CD14-positive monocyte (primary cell): ENCODE results near the gene RIPOR3. TPM values are rescaled to one million over a fixed set of nuclear protein-coding genes. Genes with fewer than 3 reads are reported as not detected.
A peak's percentile ranks its signal among the peaks of the same experiment; 100 is the strongest.

ENCODE experiments used
- DNase-seq, 3 donors: peaks; one replicate each; pipeline ENCODE4 v3.0.0-alpha.2; 2011 to 2022
- H2AFZ ChIP-seq: 2 replicates; pipeline ENCODE4 v1.6.0; 2012; ENCODE audit warnings: mild to moderate bottlenecking, low read depth, low read length, inconsistent platforms; ENCODE audit not compliant: insufficient read depth, poor library complexity, severe bottlenecking
- H3K27ac ChIP-seq, 2 donors: 1 replicate in 1 of 2; 2 replicates in 1 of 2; pipeline ENCODE4 v1.5.1; 2012 to 2013; ENCODE audit warnings: low read length in 2 of 2, control low read depth in 1 of 2, inconsistent platforms in 1 of 2, low read depth in 1 of 2, mild to moderate bottlenecking in 1 of 2
- H3K27me3 ChIP-seq, 2 donors: one replicate each; pipeline versions ENCODE4 v1.6.0 to v1.6.1; 2011 to 2013; ENCODE audit warnings: low read length in 2 of 2; ENCODE audit not compliant: control insufficient read depth in 2 of 2, insufficient read depth in 2 of 2
- H3K36me3 ChIP-seq, 2 donors: replicated peaks in 1 of 2; 1 replicate in 1 of 2; 2 replicates in 1 of 2; pipeline versions ENCODE4 v1.5.1 to v1.6.1; 2012 to 2013; ENCODE audit warnings: low read length in 2 of 2, control low read depth in 1 of 2, inconsistent platforms in 1 of 2, mild to moderate bottlenecking in 1 of 2; ENCODE audit not compliant: insufficient read depth in 2 of 2, control insufficient read depth in 1 of 2
- H3K4me1 ChIP-seq, 2 donors: 1 replicate in 1 of 2; 2 replicates in 1 of 2; pipeline versions ENCODE4 v1.5.1 to v1.6.1; 2012 to 2013; ENCODE audit warnings: low read length in 2 of 2, control low read depth in 1 of 2, inconsistent platforms in 1 of 2, mild to moderate bottlenecking in 1 of 2, moderate library complexity in 1 of 2; ENCODE audit not compliant: insufficient read depth in 2 of 2, control insufficient read depth in 1 of 2
- H3K4me2 ChIP-seq: replicated peaks from 2 replicates; pipeline ENCODE3; 2012; ENCODE audit warnings: low read length, moderate library complexity, mild to moderate bottlenecking; ENCODE audit not compliant: poor library complexity, severe bottlenecking; ENCODE audit errors: extremely low read depth
- H3K4me3 ChIP-seq, 3 experiments: fragments of 200-600 bp in 1 of 3; sonication (generic) in 1 of 3; replicated peaks in 1 of 3; 1 replicate in 2 of 3; 2 replicates in 1 of 3; pipeline ENCODE4 v1.5.1; 2011 to 2013; ENCODE audit warnings: low read length in 3 of 3, mild to moderate bottlenecking in 3 of 3, control low read depth in 2 of 3, low read depth in 2 of 3, inconsistent platforms in 1 of 3, moderate library complexity in 1 of 3
- H3K79me2 ChIP-seq: 2 replicates; pipeline ENCODE4 v1.6.0; 2012; ENCODE audit warnings: mild to moderate bottlenecking, control low read depth, inconsistent platforms, low read length, moderate library complexity; ENCODE audit not compliant: insufficient read depth
- H3K9ac ChIP-seq: 2 replicates; pipeline ENCODE4 v1.6.0; 2017; ENCODE audit warnings: low read length, mild to moderate bottlenecking; ENCODE audit not compliant: insufficient read depth, poor library complexity, severe bottlenecking
- H3K9me3 ChIP-seq, 2 donors: replicated peaks in 1 of 2; 1 replicate in 1 of 2; 2 replicates in 1 of 2; pipeline versions ENCODE4 v1.5.1 to v1.6.1; 2012 to 2013; ENCODE audit warnings: low read length in 2 of 2, control low read depth in 1 of 2; ENCODE audit not compliant: control insufficient read depth in 1 of 2, insufficient read depth in 1 of 2
- H4K20me1 ChIP-seq: 2 replicates; pipeline ENCODE4 v1.6.0; 2012; ENCODE audit warnings: mild to moderate bottlenecking, low read length, control low read depth, moderate library complexity; ENCODE audit not compliant: insufficient read depth
- H3K27ac Mint-ChIP-seq, 7 donors: one replicate each; pipeline ENCODE4 v1.8.0; 2020; ENCODE audit warnings: mild to moderate bottlenecking in 7 of 7, mixed read lengths in 7 of 7, moderate library complexity in 6 of 7, inconsistent platforms in 2 of 7
- H3K27me3 Mint-ChIP-seq, 3 donors: one replicate each; pipeline ENCODE4 v1.8.0; 2021 to 2022; ENCODE audit warnings: low read depth in 3 of 3, mild to moderate bottlenecking in 3 of 3, mixed read lengths in 3 of 3, moderate library complexity in 3 of 3, inconsistent platforms in 1 of 3
- H3K36me3 Mint-ChIP-seq, 2 donors: one replicate each; pipeline ENCODE4 v1.8.0; 2020; ENCODE audit warnings: mixed read lengths in 2 of 2, inconsistent platforms in 1 of 2, mild to moderate bottlenecking in 1 of 2
- H3K4me1 Mint-ChIP-seq: one replicate; pipeline ENCODE4 v1.8.0; 2020; ENCODE audit warnings: mild to moderate bottlenecking, mixed read lengths
- H3K4me3 Mint-ChIP-seq, 2 donors: one replicate each; pipeline ENCODE4 v1.8.0; 2020; ENCODE audit warnings: mild to moderate bottlenecking in 2 of 2, mixed read lengths in 2 of 2, moderate library complexity in 1 of 2
- H3K9me3 Mint-ChIP-seq, 7 donors: one replicate each; pipeline ENCODE4 v1.8.0; 2020 to 2022; ENCODE audit warnings: mixed read lengths in 7 of 7, mild to moderate bottlenecking in 6 of 7, moderate library complexity in 6 of 7, inconsistent platforms in 2 of 7
- CTCF ChIP-seq: fragments of 200-600 bp; IDR thresholded peaks from one replicate; pipeline ENCODE4 v1.8.0; 2022; ENCODE audit warnings: antibody characterized with exemption, mild to moderate bottlenecking
- WGBS: methylation state at CpG from one replicate; pipeline ENCODE4 v1.1.5; 2013; ENCODE audit warnings: missing lambda C conversion rate; ENCODE audit not compliant: insufficient coverage; 5-methylcytosine and 5-hydroxymethylcytosine counted together
- intact Hi-C, 2 donors: fragments of 100-400 bp; cut with micrococcal nuclease; formaldehyde crosslinking; loops; one replicate each; pipeline versions ENCODE4 v1.15.0 to v1.15.1; 2023
- polyA plus RNA-seq, 3 donors: library from polyadenylated mRNA; depleted of rRNA in 1 of 3; unstranded in 2 of 3; stranded (reverse) in 1 of 3; fragments of 300-500 nt in 2 of 3; fragments of >200 nt in 1 of 3; fragmentation: Illumina TruSeq in 2 of 3; gene quantifications; 1 replicate in 2 of 3; 2 replicates in 1 of 3; pipeline ENCODE4 v1.2.3, GENCODE V29; 2012 to 2021

Gene RIPOR3
- polyA plus RNA-seq, 3 donors: not detected

- H3K4me3 ChIP-seq: no peak overlapping the region
- Mint-ChIP-seq H3K9me3 (no peaks in the 10 kb centered on the region), H3K27me3 (peaks cover 1 to 8% (median 2%) of the 10 kb centered on the region in 3 donors), H3K4me1 (no peaks in the 10 kb centered on the region), H3K27ac (peak overlapping the region in 1 of 7 donors; percentile 37), H3K4me3 (no peak overlapping the region), H3K36me3 (no peaks in the 10 kb centered on the region)
- H3K79me2 ChIP-seq: no peaks in the 10 kb centered on the region
- intact Hi-C loops: no loop called here
- H3K4me1 ChIP-seq: no peaks in the 10 kb centered on the region
- no peak overlapping the region for H3K4me2 ChIP-seq
- H3K27ac ChIP-seq: no peak overlapping the region
- no peaks in the 10 kb centered on the region for H3K36me3 ChIP-seq
- no peaks in the 10 kb centered on the region for H3K9me3 ChIP-seq
- WGBS: 92% methylated on average over 6 of the region's 6 CpGs
- no peak overlapping the region for H2AFZ ChIP-seq
- no peak for DNase-seq
- TF ChIP-seq CTCF: no peak
- H3K27me3 ChIP-seq: no peaks in the 10 kb centered on the region
- no peak overlapping the region for H3K9ac ChIP-seq
- H4K20me1 ChIP-seq: no peaks in the 10 kb centered on the region
Observed at GRCh38 chr20:50668326-50668725, 23.0 kb downstream of the RIPOR3 start.

DNA sequence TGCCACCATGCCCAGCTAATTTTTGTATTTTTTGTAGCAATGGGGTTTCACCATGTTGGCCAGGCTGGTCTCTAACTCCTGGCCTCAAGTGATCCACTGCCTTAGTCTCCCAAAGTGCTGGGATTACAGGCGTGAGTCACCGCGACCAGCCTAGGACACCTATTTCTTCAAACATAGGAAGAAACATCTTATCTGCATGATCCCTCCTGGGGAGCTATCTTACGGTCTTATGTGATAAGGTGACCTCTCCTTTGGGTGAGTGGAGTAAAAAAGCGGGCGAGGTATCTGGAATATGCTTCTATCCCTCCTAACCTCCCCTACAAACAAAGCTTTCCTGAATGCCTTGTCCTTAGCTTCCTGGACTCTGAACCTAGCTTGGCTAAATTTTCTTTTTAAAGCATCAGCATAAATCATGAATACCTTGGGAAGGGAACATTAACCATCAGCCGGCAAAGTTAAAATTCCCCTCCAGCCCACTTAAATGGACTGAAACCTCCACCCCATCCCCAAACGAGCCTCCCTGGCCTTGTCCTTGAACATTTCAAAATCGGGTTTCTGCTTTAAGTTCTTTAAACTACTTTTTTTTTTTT, 24.5 kb downstream of the RIPOR3 start:
- no peaks in the 10 kb centered on the region for H3K4me1 ChIP-seq
- H3K9ac ChIP-seq: no peak overlapping the region
- no peaks in the 10 kb centered on the region for H4K20me1 ChIP-seq
- H3K27ac Mint-ChIP-seq: no peak overlapping the region
- no peak overlapping the region for H3K4me3 Mint-ChIP-seq
- DNase-seq: no peak
- H3K36me3 Mint-ChIP-seq: no peaks in the 10 kb centered on the region
- 100% methylated on average over 1 of the region's 9 CpGs for WGBS
- H3K27me3 Mint-ChIP-seq: peaks cover 2 to 4% (median 4%) of the 10 kb centered on the region in 3 donors
- no peak for TF ChIP-seq CTCF
- no peak overlapping the region for H3K4me2 ChIP-seq
- no peaks in the 10 kb centered on the region for H3K4me1 Mint-ChIP-seq
- no peaks in the 10 kb centered on the region for H3K9me3 Mint-ChIP-seq
- no peak overlapping the region for H3K27ac ChIP-seq
- intact Hi-C loops: no loop called here
- no peak overlapping the region for H2AFZ ChIP-seq
- H3K79me2 ChIP-seq: no peaks in the 10 kb centered on the region
- H3K36me3 ChIP-seq: no peaks in the 10 kb centered on the region
- H3K4me3 ChIP-seq: no peak overlapping the region
- H3K27me3 ChIP-seq: no peaks in the 10 kb centered on the region
- H3K9me3 ChIP-seq: no peaks in the 10 kb centered on the region
